Measurements from ENCODE around the gene NXPH1. TPM values are rescaled to one million over a fixed set of nuclear protein-coding genes. Genes with fewer than 3 reads are reported as not detected.

The NXPH1 gene
- total RNA-seq, 1 experiment from 2014 or later = not detected

- Histone ChIP-seq H3K4me1 (ENCODE audit: insufficient read depth, low read length, poor library complexity, severe bottlenecking) (no peaks in the 10 kb centered on the region), H3K27ac (ENCODE audit: low read depth, low read length, poor library complexity, severe bottlenecking) (no peak overlapping the region), H3K27me3 (replicated peaks; ENCODE audit: insufficient read depth, low read depth, low read length, poor library complexity) (no peaks in the 10 kb centered on the region), H3K4me3 (ENCODE audit: low read depth, low read length, poor library complexity, severe bottlenecking) (no peak overlapping the region), H3K36me3 (ENCODE audit: insufficient read depth, low read length, poor library complexity, severe bottlenecking) (no peaks in the 10 kb centered on the region), H3K9me3 (ENCODE audit: low read depth, low read length, poor library complexity, severe bottlenecking) (no peaks in the 10 kb centered on the region)
- ChIA-PET POLR2A (ENCODE audit: low non-redundant PET) (no interaction called here), CTCF (no interaction called here)
- intact Hi-C loops (cut with micrococcal nuclease; ENCODE audit: unreplicated experiment) = no loop called here
- no peak for DNase-seq (ENCODE audit: low spot score)
- BruUV-seq (replicated peaks) = no TSS peak
- TF ChIP-seq CTCF (conservative IDR thresholded peaks at IDR 0.05; ENCODE audit: low read depth, low read length) (no peak), EZH2 (IDR thresholded peaks at IDR 0.05; ENCODE audit: borderline replicate concordance, low read depth, low read length, poor library complexity, severe bottlenecking) (no peak)
These were observed 345.1 kb downstream of the NXPH1 start for GRCh38 chr7:8778459-8778858.

GRCh38 chr7:8781166-8781565, 347.8 kb downstream of the NXPH1 start:
- intact Hi-C loops (cut with micrococcal nuclease; ENCODE audit: unreplicated experiment) = no loop called here
- POLR2A ChIA-PET (ENCODE audit: low non-redundant PET) = no interaction called here
- BruUV-seq (replicated peaks) = no TSS peak
- Histone ChIP-seq H3K4me3 (ENCODE audit: low read depth, low read length, poor library complexity, severe bottlenecking) (no peak overlapping the region), H3K4me1 (ENCODE audit: insufficient read depth, low read length, poor library complexity, severe bottlenecking) (no peaks in the 10 kb centered on the region), H3K27ac (ENCODE audit: low read depth, low read length, poor library complexity, severe bottlenecking) (no peak overlapping the region), H3K27me3 (replicated peaks; ENCODE audit: insufficient read depth, low read depth, low read length, poor library complexity) (peaks cover 4% of the 10 kb centered on the region), H3K9me3 (ENCODE audit: low read depth, low read length, poor library complexity, severe bottlenecking) (no peaks in the 10 kb centered on the region), H3K36me3 (ENCODE audit: insufficient read depth, low read length, poor library complexity, severe bottlenecking) (no peaks in the 10 kb centered on the region)
- CTCF ChIA-PET = no interaction called here
- no peak for TF ChIP-seq EZH2 (IDR thresholded peaks at IDR 0.05; ENCODE audit: borderline replicate concordance, low read depth, low read length, poor library complexity, severe bottlenecking)
- no peak for TF ChIP-seq CTCF (conservative IDR thresholded peaks at IDR 0.05; ENCODE audit: low read depth, low read length)
- no peak for DNase-seq (ENCODE audit: low spot score)

GRCh38 chr7:8783229-8783628, 349.8 kb downstream of the NXPH1 start:
- H3K27me3 ChIP-seq (replicated peaks; ENCODE audit: insufficient read depth, low read depth, low read length, poor library complexity) = peaks cover 4% of the 10 kb centered on the region
- H3K4me1 ChIP-seq (ENCODE audit: insufficient read depth, low read length, poor library complexity, severe bottlenecking) = no peaks in the 10 kb centered on the region
- no peak for DNase-seq (ENCODE audit: low spot score)
- CTCF ChIA-PET = no interaction called here
- no TSS peak for BruUV-seq (replicated peaks)
- H3K4me3 ChIP-seq (ENCODE audit: low read depth, low read length, poor library complexity, severe bottlenecking) = no peak overlapping the region
- POLR2A ChIA-PET (ENCODE audit: low non-redundant PET) = no interaction called here
- H3K9me3 ChIP-seq (ENCODE audit: low read depth, low read length, poor library complexity, severe bottlenecking) = no peaks in the 10 kb centered on the region
- intact Hi-C loops (cut with micrococcal nuclease; ENCODE audit: unreplicated experiment) = no loop called here
- no peak overlapping the region for H3K27ac ChIP-seq (ENCODE audit: low read depth, low read length, poor library complexity, severe bottlenecking)
- no peak for TF ChIP-seq CTCF (conservative IDR thresholded peaks at IDR 0.05; ENCODE audit: low read depth, low read length)
- no peak for TF ChIP-seq EZH2 (IDR thresholded peaks at IDR 0.05; ENCODE audit: borderline replicate concordance, low read depth, low read length, poor library complexity, severe bottlenecking)
- no peaks in the 10 kb centered on the region for H3K36me3 ChIP-seq (ENCODE audit: insufficient read depth, low read length, poor library complexity, severe bottlenecking)

Data from A673 (cell line).